ENCODE measurements around the gene CHID1. TPM values are rescaled to one million over a fixed set of nuclear protein-coding genes. Genes with fewer than 3 reads are reported as not detected.
A peak's percentile ranks its signal among the peaks of the same experiment; 100 is the strongest.

CHID1 gene
- total RNA-seq: 10 to 100 TPM; 33.9 to 44.2 TPM

- Mint-ChIP-seq H3K27me3 (ENCODE audit: low read depth) (no peaks in the 10 kb centered on the region), H3K4me1 (ENCODE audit: low read depth) (peaks cover 12% of the 10 kb centered on the region), H3K36me3 (ENCODE audit: insufficient read depth in 2 of 2) (peaks cover 0 to 3% of the 10 kb centered on the region in 2 donors), H3K27ac (peak within 1 kb of the TSS; percentile 94), H3K4me3 (peak within 1 kb of the TSS; percentile 94 to 96), H3K9me3 (no peaks in the 10 kb centered on the region)
- DNase-seq (peak; percentile 90 to 95), ATAC-seq (replicated peaks in 1 of 2) (peak; percentile 98)
Measured at GRCh38 chr11:910589-911030, at the start of gene CHID1. Gene CHID1, minus strand, starts transcription at chr11:910810. Its CDS starts 5,994 bp downstream, at chr11:904816.

- H3K27ac Mint-ChIP-seq: no peak overlapping the region
Measured at GRCh38 chr11:959608-960007, 49.0 kb upstream of the CHID1 start.

GRCh38 chr11:959027-959426 lies 48.4 kb upstream of the CHID1 start:
- DNase-seq (no peak), ATAC-seq (replicated peaks in 1 of 2) (no peak)
- no peaks in the 10 kb centered on the region for H3K27me3 Mint-ChIP-seq (ENCODE audit: low read depth)
- peaks cover 5% of the 10 kb centered on the region for H3K4me1 Mint-ChIP-seq (ENCODE audit: low read depth)
- no peaks in the 10 kb centered on the region for H3K9me3 Mint-ChIP-seq
- no peak overlapping the region for H3K4me3 Mint-ChIP-seq
- peaks cover 0 to 10% of the 10 kb centered on the region in 2 donors for H3K36me3 Mint-ChIP-seq (ENCODE audit: insufficient read depth in 2 of 2)
- H3K27ac Mint-ChIP-seq: peak overlapping the region; percentile 12

More at GRCh38 chr11:959608-960007, 49.0 kb upstream of the CHID1 start:
- no peaks in the 10 kb centered on the region for H3K27me3 Mint-ChIP-seq (ENCODE audit: low read depth)
- H3K4me1 Mint-ChIP-seq (ENCODE audit: low read depth): peaks cover under 1% of the 10 kb centered on the region
- peaks cover 0 to 12% of the 10 kb centered on the region in 2 donors for H3K36me3 Mint-ChIP-seq (ENCODE audit: insufficient read depth in 2 of 2)
- ATAC-seq (replicated peaks in 1 of 2) (no peak), DNase-seq (no peak)
- no peak overlapping the region for H3K4me3 Mint-ChIP-seq
- peaks cover 0 to 1% of the 10 kb centered on the region in 2 donors for H3K9me3 Mint-ChIP-seq

GRCh38 chr11:958101-958500 lies 47.5 kb upstream of the CHID1 start:
- Mint-ChIP-seq H3K27me3 (ENCODE audit: low read depth) (no peaks in the 10 kb centered on the region), H3K9me3 (no peaks in the 10 kb centered on the region), H3K4me3 (no peak overlapping the region), H3K27ac (no peak overlapping the region), H3K4me1 (ENCODE audit: low read depth) (peaks cover 5% of the 10 kb centered on the region), H3K36me3 (ENCODE audit: insufficient read depth in 2 of 2) (peaks cover 0 to 6% of the 10 kb centered on the region in 2 donors)
- DNase-seq (no peak), ATAC-seq (replicated peaks in 1 of 2) (no peak)

GRCh38 chr11:957212-957920 lies 46.8 kb upstream of the CHID1 start:
- Mint-ChIP-seq H3K4me3 (no peak overlapping the region), H3K27me3 (ENCODE audit: low read depth) (no peaks in the 10 kb centered on the region), H3K4me1 (ENCODE audit: low read depth) (peaks cover 11% of the 10 kb centered on the region), H3K9me3 (no peaks in the 10 kb centered on the region), H3K36me3 (ENCODE audit: insufficient read depth in 2 of 2) (peaks cover 0 to 4% of the 10 kb centered on the region in 2 donors), H3K27ac (no peak overlapping the region)
- DNase-seq: no peak
- ATAC-seq (replicated peaks in 1 of 2): no peak

- Mint-ChIP-seq H3K4me3 (no peak overlapping the region), H3K4me1 (ENCODE audit: low read depth) (peaks cover 15% of the 10 kb centered on the region)
- ATAC-seq (replicated peaks in 1 of 2): no peak
Measured at GRCh38 chr11:955154-956063, 44.8 kb upstream of the CHID1 start.

GRCh38 chr11:954392-955153 lies 44.0 kb upstream of the CHID1 start:
- DNase-seq (no peak), ATAC-seq (replicated peaks in 1 of 2) (no peak)
- H3K9me3 Mint-ChIP-seq: no peaks in the 10 kb centered on the region
- H3K4me3 Mint-ChIP-seq: no peak overlapping the region
- H3K27me3 Mint-ChIP-seq (ENCODE audit: low read depth): no peaks in the 10 kb centered on the region
- peak overlapping the region; percentile 12 for H3K27ac Mint-ChIP-seq
- peaks cover 3 to 4% of the 10 kb centered on the region in 2 donors for H3K36me3 Mint-ChIP-seq (ENCODE audit: insufficient read depth in 2 of 2)
- peaks cover 15% of the 10 kb centered on the region for H3K4me1 Mint-ChIP-seq (ENCODE audit: low read depth)

More at GRCh38 chr11:955154-956063, 44.8 kb upstream of the CHID1 start:
- no peak for DNase-seq
- peak overlapping the region; percentile 43 for H3K27ac Mint-ChIP-seq
- H3K27me3 Mint-ChIP-seq (ENCODE audit: low read depth): no peaks in the 10 kb centered on the region
- H3K36me3 Mint-ChIP-seq (ENCODE audit: insufficient read depth in 2 of 2): no peaks in the 10 kb centered on the region
- no peaks in the 10 kb centered on the region for H3K9me3 Mint-ChIP-seq

- Mint-ChIP-seq H3K9me3 (no peaks in the 10 kb centered on the region), H3K27me3 (ENCODE audit: low read depth) (no peaks in the 10 kb centered on the region), H3K27ac (no peak overlapping the region), H3K36me3 (ENCODE audit: insufficient read depth in 2 of 2) (peaks cover 6 to 13% of the 10 kb centered on the region in 2 donors), H3K4me3 (no peak overlapping the region), H3K4me1 (ENCODE audit: low read depth) (peaks cover 15% of the 10 kb centered on the region)
- DNase-seq: no peak
- ATAC-seq (replicated peaks in 1 of 2): no peak
Measured at GRCh38 chr11:953512-953911, 42.9 kb upstream of the CHID1 start.

- DNase-seq (no peak), ATAC-seq (replicated peaks in 1 of 2) (no peak)
- Mint-ChIP-seq H3K36me3 (ENCODE audit: insufficient read depth in 2 of 2) (peaks cover 10 to 18% of the 10 kb centered on the region in 2 donors), H3K4me3 (no peak overlapping the region), H3K9me3 (peaks cover 3% of the 10 kb centered on the region in 2 donors), H3K4me1 (ENCODE audit: low read depth) (peaks cover 15% of the 10 kb centered on the region), H3K27me3 (ENCODE audit: low read depth) (no peaks in the 10 kb centered on the region), H3K27ac (no peak overlapping the region)
Measured at GRCh38 chr11:952406-953385, 42.1 kb upstream of the CHID1 start.

- H3K4me3 Mint-ChIP-seq: no peak overlapping the region
- H3K4me1 Mint-ChIP-seq (ENCODE audit: low read depth): peaks cover 15% of the 10 kb centered on the region
- H3K36me3 Mint-ChIP-seq (ENCODE audit: insufficient read depth in 2 of 2): peaks cover 12 to 21% of the 10 kb centered on the region in 2 donors
- no peak for ATAC-seq (replicated peaks in 1 of 2)
- no peak overlapping the region for H3K27ac Mint-ChIP-seq
- no peaks in the 10 kb centered on the region for H3K27me3 Mint-ChIP-seq (ENCODE audit: low read depth)
- peaks cover 3% of the 10 kb centered on the region in 2 donors for H3K9me3 Mint-ChIP-seq
- no peak for DNase-seq
Measured at GRCh38 chr11:951507-951906, 40.9 kb upstream of the CHID1 start.

- H3K36me3 Mint-ChIP-seq (ENCODE audit: insufficient read depth in 2 of 2): peaks cover 20 to 34% of the 10 kb centered on the region in 2 donors
Measured at GRCh38 chr11:947744-948143, 37.1 kb upstream of the CHID1 start.

GRCh38 chr11:945986-946385 lies 35.4 kb upstream of the CHID1 start:
- peaks cover 20 to 34% of the 10 kb centered on the region in 2 donors for H3K36me3 Mint-ChIP-seq (ENCODE audit: insufficient read depth in 2 of 2)

More at GRCh38 chr11:947744-948143, 37.1 kb upstream of the CHID1 start:
- Mint-ChIP-seq H3K4me3 (no peak overlapping the region), H3K9me3 (peaks cover 3% of the 10 kb centered on the region in 2 donors), H3K27me3 (ENCODE audit: low read depth) (no peaks in the 10 kb centered on the region), H3K27ac (no peak overlapping the region), H3K4me1 (ENCODE audit: low read depth) (peaks cover 14% of the 10 kb centered on the region)
- no peak for DNase-seq
- ATAC-seq (replicated peaks in 1 of 2): no peak

More at GRCh38 chr11:945986-946385, 35.4 kb upstream of the CHID1 start:
- peaks cover 3% of the 10 kb centered on the region in 2 donors for H3K9me3 Mint-ChIP-seq
- DNase-seq: no peak
- no peak for ATAC-seq (replicated peaks in 1 of 2)
- peaks cover 20% of the 10 kb centered on the region for H3K4me1 Mint-ChIP-seq (ENCODE audit: low read depth)
- no peak overlapping the region for H3K4me3 Mint-ChIP-seq
- H3K27me3 Mint-ChIP-seq (ENCODE audit: low read depth): no peaks in the 10 kb centered on the region
- H3K27ac Mint-ChIP-seq: no peak overlapping the region

Data from activated T-cell treated with anti-CD3 and anti-CD28 coated beads, Interleukin-2, amount 50 U/mL, for 72 hours (primary cell).